AML-193 (cell line): ENCODE data around the gene ZNF423.

Source experiments
- DNase-seq, 2 experiments: peaks; one replicate each; lab custom pipeline; 2025; lab: John Stamatoyannopoulos, UW

Gene ZNF423

GRCh38 chr16:49471038-49471727 lies 384.7 kb downstream of the ZNF423 start:
- no peak for DNase-seq

DNA sequence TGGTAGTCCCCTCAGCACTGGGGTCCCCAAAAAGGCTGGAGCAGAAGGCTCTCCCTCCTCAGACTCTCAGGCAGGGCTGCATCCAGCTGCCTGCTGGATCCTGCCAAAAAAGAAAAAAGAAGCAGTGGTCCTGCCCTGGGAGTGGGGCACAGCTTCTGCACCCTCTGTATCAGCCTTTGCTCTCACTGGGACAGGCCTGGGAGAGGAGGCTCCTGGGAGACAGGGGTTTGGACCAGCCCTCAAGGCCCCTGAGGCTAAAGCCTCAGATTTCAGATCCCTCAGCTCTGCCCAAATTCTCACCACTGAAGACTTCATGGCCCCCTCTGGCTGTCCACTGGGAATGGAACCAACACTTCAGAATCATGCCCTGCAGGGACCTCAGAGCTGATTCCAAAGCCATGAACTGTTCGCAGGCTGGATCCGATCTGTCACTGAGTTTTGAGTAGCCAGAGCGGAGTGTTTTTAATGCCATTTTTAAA lies 385.4 kb downstream of the ZNF423 start:
- DNase-seq = no peak

- no peak for DNase-seq
Observed at GRCh38 chr16:49469930-49470451, 385.9 kb downstream of the ZNF423 start.

DNA sequence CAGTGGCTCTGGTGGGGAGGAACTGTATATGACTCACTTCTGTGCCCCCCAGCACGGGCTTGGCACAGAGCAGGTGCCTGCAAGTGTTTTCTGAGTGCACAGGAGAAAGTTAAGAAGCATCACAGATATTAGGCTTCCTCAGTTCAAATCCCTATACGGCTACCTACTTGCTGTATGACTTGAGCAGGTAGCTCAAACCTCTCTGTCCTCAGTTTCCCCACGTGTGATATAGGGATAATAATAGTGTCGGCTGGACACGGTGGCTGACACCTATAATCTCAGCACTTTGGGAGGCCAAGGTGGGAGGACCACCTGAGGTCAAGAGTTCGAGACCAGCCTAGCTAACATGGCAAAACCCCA lies 386.6 kb downstream of the ZNF423 start:
- DNase-seq = no peak

DNA sequence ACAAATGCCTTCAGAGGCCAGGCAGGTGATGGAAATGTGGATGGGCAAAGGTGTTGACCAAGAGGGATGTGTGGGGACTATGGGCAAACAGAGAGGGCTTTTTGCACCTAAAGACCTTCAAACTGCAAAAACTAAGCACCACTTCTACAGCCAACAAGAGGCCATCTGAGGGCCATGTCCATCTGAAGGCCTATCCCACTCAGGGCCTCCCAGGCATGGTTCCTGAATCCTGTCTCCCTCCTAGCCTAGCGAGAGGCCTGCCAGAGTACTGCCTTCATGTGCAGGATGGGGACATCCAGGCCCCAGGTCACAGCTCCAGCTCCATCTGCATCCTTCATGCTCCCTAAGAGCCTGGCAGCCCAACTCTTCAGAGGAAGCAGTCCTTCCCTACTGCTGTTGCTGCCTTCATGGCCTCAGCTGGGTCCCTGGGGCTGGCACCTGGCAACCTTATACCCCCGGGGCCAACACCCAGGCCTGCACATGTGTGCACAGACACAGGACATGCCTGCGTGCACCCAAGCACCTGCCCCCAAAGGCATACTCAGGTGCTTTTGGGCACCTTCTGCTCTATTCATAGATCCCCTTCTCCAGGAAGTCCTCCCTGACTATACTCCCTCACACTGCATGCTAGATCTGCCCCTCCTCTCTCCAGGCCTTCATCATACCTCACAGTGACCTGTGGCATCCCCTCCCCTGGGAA lies 387.2 kb downstream of the ZNF423 start:
- no peak for DNase-seq

- DNase-seq = no peak
Observed at GRCh38 chr16:49467540-49468372, 388.2 kb downstream of the ZNF423 start.

GRCh38 chr16:49466881-49467280 lies 389.0 kb downstream of the ZNF423 start:
- DNase-seq = no peak

DNA sequence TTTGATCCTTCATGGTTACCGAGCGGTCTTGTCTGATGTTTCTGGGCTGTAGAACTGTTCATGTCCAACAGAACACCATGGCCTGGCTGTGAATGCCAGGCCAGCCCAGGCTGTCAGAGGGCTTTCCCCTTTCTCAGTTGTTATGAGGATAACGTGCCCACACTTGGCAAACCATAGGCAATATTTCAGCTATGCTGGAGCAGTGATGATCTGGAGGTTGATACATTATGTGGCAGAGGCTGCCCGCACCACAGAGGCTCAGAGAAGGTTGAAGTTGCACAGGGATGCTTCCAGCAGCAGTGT lies 389.4 kb downstream of the ZNF423 start:
- DNase-seq = no peak

GRCh38 chr16:49465661-49466528 lies 390.0 kb downstream of the ZNF423 start:
- no peak for DNase-seq

- no peak for DNase-seq
Observed at GRCh38 chr16:49464877-49465504, 390.9 kb downstream of the ZNF423 start.

DNA sequence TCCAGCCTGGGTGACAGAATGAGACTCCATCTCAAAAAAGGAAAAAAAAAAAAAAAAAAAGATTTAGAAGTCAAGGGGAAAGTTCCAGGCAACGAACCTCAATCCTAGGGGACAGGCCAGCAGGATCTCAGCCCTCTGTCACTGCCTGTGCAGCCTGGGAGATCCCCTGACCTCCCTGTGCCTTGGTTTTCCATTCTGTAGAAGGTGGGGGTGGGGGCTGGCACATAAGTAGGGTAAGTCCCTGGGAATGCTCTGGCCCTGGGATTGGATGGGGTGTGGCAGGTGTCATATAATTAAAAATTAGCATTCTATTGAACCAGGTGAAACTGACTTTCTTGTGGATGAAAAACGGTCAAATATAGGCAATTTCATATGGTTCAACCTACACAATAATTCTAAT lies 391.8 kb downstream of the ZNF423 start:
- DNase-seq = no peak

DNA sequence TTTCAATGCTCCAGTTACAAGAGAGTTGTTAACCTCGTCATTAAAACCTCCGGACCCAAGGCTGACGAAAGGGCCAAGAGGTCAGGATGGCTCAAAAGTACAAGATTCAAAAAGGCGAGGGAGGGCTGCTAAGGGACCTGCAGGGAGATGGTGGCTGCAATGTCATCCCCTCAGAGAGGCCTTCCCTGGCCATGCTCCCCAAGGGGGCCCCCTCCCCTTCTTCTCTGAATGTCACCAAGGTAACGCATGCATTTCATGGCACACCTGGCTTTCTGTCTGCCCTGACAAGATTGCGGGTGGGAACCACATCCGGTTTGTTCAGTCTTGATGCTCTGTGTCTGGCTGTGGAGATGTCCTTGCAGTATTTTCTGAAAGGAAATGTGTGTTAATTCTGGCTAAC lies 392.4 kb downstream of the ZNF423 start:
- DNase-seq = no peak

GRCh38 chr16:49462989-49463371 lies 392.9 kb downstream of the ZNF423 start:
- no peak for DNase-seq

- DNase-seq = no peak
Observed at GRCh38 chr16:49462362-49462988, 393.4 kb downstream of the ZNF423 start.

DNA sequence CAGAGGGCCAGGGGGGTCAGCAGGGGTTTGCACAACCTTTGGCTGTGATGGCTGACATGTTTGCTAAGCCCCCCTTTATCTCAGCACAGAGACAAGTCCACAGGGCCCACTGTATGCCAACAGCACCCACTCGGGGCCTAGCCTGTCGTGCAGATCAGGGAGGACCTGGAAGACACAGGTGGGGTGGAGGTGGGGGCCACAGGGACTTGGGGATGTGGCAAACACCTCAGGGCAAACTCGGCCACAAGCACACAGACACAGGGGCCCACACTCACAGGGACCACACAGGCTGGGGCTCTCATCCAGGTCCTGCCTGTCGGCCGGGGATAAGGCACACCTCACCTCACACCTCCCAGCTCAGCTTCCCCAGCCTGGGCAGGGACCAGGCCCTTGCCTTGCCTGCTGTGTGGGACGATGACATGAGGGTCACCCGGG lies 394.4 kb downstream of the ZNF423 start:
- DNase-seq = no peak

DNA sequence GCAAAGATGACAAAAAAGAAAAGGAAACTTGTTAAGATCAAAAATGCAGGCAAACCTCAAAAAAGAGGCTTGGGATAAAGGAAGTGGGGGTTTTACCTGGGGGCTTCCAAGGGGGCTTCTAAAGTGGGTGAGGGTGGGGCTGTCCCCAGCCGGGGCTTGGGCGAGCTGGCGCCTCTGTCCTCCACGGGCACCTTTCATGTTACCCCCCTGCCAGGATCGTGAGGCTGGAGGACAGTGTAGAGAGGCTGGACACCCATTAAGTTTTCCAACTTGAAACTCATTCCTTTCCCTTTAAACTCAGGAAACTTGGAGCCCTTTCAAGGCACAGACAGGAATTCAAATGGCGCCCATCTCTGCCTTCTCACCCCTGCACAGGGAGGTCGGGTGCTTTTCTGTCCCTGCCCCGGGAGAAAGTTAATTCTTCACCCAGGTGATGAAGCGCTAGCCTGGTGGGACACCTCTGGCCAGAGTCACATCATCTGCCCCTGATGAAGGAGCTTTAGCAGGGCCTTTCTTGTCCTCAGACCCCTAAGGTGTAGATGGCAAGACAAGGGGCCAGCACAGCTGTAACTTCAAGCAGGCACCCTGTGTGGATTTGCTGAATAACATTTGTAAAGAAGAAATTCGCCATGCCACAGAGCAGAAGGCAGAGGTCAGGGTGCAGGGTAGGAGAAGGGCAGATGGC lies 395.0 kb downstream of the ZNF423 start:
- DNase-seq = no peak

DNA sequence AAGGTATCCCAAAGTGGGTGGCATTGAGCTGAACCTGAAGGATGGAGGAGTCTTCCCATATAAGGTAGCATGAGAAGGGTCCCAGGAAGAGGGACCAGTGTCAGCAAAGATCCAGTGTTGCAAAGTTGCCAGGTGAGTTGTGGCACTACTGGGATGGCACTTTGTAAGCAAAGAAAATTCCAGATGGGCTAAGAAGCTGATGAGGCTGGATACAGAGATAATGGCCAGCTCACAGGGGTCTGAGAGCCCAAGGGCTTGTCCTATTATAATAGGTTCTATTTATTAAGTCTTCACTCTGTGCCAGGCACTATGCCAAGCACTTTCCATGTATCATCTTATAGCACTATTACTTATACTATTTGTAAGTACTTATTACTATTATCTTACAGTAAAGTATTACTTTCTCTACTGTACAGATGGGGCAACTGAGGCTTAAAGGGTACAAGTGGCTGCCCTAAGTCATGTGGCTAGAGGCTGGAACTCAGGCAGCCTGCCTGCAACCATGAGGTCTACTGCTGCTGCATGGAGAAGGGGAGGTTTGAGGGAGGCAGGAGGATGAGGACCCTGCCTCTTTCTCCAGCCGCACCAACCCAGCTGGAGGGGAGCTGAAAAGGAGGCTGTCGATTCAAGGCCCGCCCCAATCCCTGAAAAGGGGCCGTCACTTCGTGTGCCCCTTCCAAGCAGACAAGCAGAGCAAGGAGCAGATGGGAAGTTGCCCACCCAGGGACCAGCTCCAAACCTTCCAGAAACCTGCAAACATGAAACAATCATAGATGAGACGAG lies 395.8 kb downstream of the ZNF423 start:
- no peak for DNase-seq

DNA sequence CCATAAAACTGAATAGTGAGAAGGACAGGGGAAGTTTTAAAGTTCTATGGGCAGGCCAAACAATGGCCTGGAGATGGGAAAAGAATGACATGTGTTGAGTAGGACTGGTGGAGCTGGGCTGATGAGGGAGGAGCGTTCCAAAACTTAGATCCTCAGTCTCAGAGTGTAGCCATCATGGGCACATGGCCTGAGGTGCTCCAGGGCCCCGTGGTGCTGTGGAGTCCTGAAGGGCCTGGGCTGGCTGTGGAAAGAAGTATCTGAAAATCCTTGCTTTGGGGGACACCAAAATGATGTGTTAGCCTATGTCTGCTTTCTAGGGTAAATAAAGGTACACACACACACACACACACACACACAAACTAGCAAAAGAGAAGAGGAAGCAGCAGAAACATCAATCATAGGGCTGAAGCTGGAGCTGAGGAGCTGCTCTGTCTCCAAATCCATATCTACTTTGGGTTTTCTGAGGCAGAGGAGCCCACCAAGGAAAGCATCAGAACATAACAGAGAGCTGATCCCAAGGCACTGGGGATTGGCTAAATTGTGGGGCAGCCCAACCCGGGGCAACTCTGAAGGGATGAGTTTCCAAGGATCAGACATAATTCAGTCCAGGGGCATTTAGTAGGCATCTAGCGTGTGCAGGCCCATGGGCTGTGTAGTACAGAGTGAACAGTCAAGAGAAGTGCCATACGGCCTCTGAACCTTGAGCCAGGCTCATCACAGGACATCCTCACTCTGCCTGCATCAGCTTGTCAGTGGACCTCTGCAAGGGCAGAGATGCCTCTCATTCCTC lies 397.1 kb downstream of the ZNF423 start:
- no peak for DNase-seq

DNA sequence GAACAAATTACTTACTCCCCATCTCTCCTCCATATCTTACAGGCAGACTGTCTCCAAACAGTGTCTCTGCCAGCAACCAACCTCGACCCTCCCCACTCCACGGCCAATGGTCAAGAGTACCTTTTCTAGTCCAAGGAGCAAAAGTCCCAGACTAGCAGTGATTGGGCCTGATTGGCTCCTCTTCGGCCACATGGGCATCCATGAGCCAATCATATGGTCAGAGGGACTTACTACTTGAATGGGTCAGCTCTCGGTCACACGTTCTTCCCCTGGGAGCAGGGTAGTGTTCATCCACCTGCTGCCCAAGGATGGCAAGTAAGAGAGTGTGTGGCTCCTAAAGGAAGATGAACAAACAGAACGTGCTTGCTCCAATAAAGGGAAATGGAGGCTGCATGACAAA lies 397.7 kb downstream of the ZNF423 start:
- no peak for DNase-seq
